Large intestine (tissue), 3 donors: ENCODE results near the gene CSNK1G1. TPM values are rescaled to one million over a fixed set of nuclear protein-coding genes. Genes with fewer than 3 reads are reported as not detected.
A peak's percentile ranks its signal among the peaks of the same experiment; 100 is the strongest.

ENCODE experiments used
- DNase-seq, 2 donors: peaks; one replicate each; pipeline versions ENCODE4 v3.0.0 to v3.0.0-alpha.2; 2013
- H3K27ac ChIP-seq: one replicate; pipeline ENCODE4 v1.5.1; 2013; ENCODE audit warnings: low read length
- H3K27me3 ChIP-seq: 2 replicates; pipeline ENCODE4 v1.6.1; 2013; ENCODE audit warnings: low read length; ENCODE audit not compliant: control insufficient read depth, insufficient read depth
- H3K36me3 ChIP-seq: 2 replicates; pipeline ENCODE4 v1.6.1; 2013; ENCODE audit warnings: low read length; ENCODE audit not compliant: control insufficient read depth, insufficient read depth
- H3K4me1 ChIP-seq: one replicate; pipeline ENCODE4 v1.6.1; 2013; ENCODE audit warnings: low read length; ENCODE audit not compliant: control insufficient read depth, insufficient read depth
- H3K4me3 ChIP-seq: one replicate; pipeline ENCODE4 v1.5.1; 2013; ENCODE audit warnings: low read length
- H3K9me3 ChIP-seq: one replicate; pipeline ENCODE4 v1.6.1; 2013; ENCODE audit warnings: mild to moderate bottlenecking, low read depth, low read length, moderate library complexity; ENCODE audit not compliant: control insufficient read depth
- WGBS: methylation state at CpG from one replicate; pipeline ENCODE4 v1.1.5; 2013; ENCODE audit warnings: low lambda C conversion rate; ENCODE audit not compliant: insufficient coverage; 5-methylcytosine and 5-hydroxymethylcytosine counted together
- polyA plus RNA-seq: library from polyadenylated mRNA; unstranded; fragments of 120-200 nt; gene quantifications from one replicate; pipeline ENCODE4 v1.2.1, GENCODE V29; 2013

CSNK1G1 gene
- polyA plus RNA-seq, 1 donor = 11.9 TPM

DNA sequence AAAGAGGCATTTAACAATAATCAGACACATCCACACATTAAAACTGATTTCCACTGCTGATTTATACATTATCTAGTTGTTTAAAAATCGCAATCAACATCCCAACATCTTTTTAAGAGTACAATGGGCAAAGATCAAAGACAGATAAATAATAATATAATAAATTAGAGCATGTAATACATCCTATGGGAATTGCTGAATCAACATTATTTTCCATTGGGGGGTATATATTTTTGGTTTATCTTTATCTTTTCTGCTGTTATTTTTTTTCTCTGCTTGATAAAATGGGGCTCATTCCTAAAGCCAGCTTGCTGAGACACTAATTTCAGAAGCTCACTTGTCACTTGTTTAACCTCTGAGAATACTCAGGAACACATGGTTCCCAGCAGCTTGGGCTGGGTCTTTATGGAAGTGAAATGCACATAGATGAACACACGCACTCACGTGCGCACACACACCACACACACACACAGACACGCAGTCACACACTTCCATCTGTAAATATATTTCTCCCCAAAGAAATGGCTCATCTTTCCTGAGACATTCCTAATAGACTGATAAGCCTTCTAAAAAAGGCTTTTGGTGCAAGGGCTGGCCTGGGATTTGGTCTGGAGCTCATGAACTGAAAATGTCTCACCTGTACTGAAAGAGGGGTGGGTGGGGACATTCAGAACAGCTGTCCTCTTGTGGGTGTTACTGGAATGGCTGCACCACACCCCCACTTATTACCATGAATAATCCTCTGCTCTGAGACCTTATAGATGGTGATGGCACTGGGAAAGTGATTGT lies 189.7 kb downstream of the CSNK1G1 start:
- DNase-seq = no peak
- WGBS = no CpG with 5 or more reads among the region's 5 CpGs
- no peaks in the 10 kb centered on the region for H3K27me3 ChIP-seq
- peaks cover 15% of the 10 kb centered on the region for H3K36me3 ChIP-seq
- H3K4me3 ChIP-seq = no peak overlapping the region
- H3K9me3 ChIP-seq = no peaks in the 10 kb centered on the region
- H3K27ac ChIP-seq = no peak overlapping the region
- H3K4me1 ChIP-seq = peaks cover 11% of the 10 kb centered on the region

DNA sequence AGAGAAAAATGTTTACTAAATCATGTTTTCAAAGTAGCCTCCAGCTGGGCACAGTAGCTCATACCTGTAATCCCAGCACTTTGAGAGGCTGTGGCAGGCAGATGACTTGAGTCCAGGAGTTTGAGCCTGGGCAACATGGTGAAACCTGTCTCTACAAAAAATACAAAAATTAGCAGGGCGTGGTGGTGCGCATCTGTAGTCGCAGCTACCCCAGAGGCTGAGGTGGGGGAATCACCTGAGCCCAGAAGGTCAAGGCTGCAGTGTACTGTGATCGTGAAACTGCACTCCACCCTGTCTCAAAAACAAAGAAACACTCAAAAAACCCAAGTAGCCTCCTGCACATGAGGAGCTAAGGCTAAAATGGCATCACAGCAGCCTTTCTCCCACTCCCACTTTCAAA lies 191.5 kb downstream of the CSNK1G1 start:
- H3K4me3 ChIP-seq = no peak overlapping the region

DNA sequence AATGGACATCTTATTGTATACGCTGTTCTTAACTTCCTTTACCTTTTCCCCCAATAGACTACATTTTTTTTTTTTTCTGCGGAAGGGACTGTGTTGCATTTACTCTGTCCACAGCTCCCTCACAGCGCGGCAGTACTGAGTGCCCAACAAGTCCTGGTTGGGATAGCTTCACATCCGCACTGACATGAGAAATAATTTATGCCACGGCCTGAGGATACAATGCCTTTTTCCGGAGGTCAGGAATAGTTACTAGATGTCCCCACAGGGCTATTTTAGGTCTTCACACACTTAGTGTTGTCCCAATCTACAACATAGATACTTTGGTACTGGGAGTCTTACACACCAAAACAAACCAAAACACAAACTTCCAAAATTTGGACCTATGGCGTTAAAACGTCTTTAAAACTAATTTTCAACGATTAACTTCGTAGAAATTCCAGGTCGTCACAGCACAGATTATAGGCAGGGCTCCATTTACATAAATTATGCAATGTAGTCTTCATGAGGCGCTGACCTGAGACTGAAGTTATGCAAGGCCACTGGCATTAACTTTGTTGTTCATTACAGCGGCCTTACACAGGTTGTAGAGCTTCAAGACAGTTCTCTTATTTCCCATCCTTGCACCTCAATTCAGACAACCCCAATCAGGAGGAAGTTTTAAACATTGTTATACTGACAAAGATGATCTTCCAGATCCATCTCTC lies 192.2 kb downstream of the CSNK1G1 start:
- DNase-seq = no peak

More for the DNA sequence above, 191.5 kb downstream of the CSNK1G1 start:
- no CpG with 5 or more reads among the region's 4 CpGs for WGBS
- no peak for DNase-seq
- no peaks in the 10 kb centered on the region for H3K27me3 ChIP-seq
- no peak overlapping the region for H3K27ac ChIP-seq
- H3K9me3 ChIP-seq = no peaks in the 10 kb centered on the region
- peaks cover 20% of the 10 kb centered on the region for H3K36me3 ChIP-seq
- peaks cover 13% of the 10 kb centered on the region for H3K4me1 ChIP-seq

DNA sequence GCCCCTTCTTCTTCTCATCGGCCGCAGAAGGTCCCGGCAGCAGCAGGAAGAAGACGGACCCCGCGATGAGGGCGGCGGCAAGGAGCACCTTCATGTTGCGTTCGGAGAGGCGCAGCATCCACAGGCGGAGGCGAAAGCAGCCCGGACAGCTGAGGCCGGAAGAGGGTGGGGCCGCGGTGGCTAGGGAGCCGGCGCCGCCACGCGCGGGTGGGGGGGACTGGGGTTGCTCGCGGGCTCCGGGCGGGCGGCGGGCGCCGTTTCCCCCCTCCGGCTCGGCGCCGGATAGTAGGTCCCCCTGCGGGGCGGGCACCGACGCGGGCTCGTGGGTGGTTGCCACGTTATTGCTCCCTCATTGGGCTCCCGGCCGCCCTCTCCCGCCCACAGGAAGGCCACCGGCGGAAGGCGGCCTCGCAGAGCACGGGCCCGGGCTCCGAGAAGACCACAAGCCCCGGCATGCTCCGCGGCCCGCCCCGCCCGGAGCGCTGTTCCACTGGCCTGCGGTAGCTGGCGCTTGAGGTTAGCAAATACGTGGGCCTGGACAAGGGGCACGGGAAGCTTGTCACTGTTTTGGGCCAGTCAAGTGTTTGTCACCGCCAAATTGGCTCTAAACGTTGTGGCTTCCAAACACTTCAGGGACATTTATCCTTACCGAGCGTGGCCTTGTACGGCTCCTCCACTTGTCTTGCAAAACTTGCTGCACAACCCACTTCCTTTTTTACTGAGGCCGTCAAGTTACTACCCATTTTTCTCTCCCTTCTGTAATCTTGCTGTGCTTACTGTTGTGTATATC lies 192.9 kb downstream of the CSNK1G1 start, which contains the start of gene PPIB:
Gene PPIB (minus strand): TSS at position 154 of the 790 bp plus-strand sequence. CDS start 36 bp downstream, at position 118.
- peak within 1 kb of the TSS; percentile 89 for H3K27ac ChIP-seq
- peak; percentile 98 to 99 for DNase-seq
- no peaks in the 10 kb centered on the region for H3K27me3 ChIP-seq
- no CpG with 5 or more reads among the region's 69 CpGs for WGBS
- peak within 1 kb of the TSS; percentile 97 for H3K4me3 ChIP-seq
- peaks cover 33% of the 10 kb centered on the region for H3K36me3 ChIP-seq
- no peaks in the 10 kb centered on the region for H3K9me3 ChIP-seq
- H3K4me1 ChIP-seq = peaks cover 13% of the 10 kb centered on the region

More for the DNA sequence above, 192.2 kb downstream of the CSNK1G1 start:
- peak overlapping the region; percentile 48 for H3K4me3 ChIP-seq
- peak overlapping the region; percentile 89 for H3K27ac ChIP-seq
- H3K27me3 ChIP-seq = no peaks in the 10 kb centered on the region
- H3K9me3 ChIP-seq = no peaks in the 10 kb centered on the region
- WGBS = 50% methylated on average over 6 of the region's 14 CpGs
- peaks cover 25% of the 10 kb centered on the region for H3K36me3 ChIP-seq
- H3K4me1 ChIP-seq = peaks cover 13% of the 10 kb centered on the region

DNA sequence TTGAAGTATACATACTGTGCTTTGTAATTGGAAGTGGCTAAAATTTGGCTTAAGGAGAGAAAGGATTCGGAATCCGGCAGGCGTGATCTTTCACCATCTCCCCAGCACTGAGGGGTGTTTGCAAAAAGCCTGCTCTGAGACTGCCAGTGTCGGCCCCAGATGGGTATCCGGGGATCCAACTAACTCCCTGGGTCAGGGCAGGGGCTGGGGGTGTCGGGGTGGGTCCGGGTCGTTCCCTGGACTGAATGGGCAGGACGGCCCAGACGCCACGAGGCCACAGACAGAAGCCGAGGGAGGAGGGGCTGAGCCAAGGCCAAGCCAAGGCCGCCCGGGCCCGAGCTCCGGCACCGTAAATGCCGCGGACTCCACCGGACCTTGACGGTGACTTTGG lies 193.5 kb downstream of the CSNK1G1 start:
- peaks cover 13% of the 10 kb centered on the region for H3K4me1 ChIP-seq
- peak overlapping the region; percentile 97 for H3K4me3 ChIP-seq
- H3K9me3 ChIP-seq = no peaks in the 10 kb centered on the region
- no peaks in the 10 kb centered on the region for H3K27me3 ChIP-seq
- H3K27ac ChIP-seq = peak overlapping the region; percentile 85
- DNase-seq = no peak
- WGBS = no CpG with 5 or more reads among the region's 21 CpGs
- H3K36me3 ChIP-seq = peaks cover 39% of the 10 kb centered on the region

DNA sequence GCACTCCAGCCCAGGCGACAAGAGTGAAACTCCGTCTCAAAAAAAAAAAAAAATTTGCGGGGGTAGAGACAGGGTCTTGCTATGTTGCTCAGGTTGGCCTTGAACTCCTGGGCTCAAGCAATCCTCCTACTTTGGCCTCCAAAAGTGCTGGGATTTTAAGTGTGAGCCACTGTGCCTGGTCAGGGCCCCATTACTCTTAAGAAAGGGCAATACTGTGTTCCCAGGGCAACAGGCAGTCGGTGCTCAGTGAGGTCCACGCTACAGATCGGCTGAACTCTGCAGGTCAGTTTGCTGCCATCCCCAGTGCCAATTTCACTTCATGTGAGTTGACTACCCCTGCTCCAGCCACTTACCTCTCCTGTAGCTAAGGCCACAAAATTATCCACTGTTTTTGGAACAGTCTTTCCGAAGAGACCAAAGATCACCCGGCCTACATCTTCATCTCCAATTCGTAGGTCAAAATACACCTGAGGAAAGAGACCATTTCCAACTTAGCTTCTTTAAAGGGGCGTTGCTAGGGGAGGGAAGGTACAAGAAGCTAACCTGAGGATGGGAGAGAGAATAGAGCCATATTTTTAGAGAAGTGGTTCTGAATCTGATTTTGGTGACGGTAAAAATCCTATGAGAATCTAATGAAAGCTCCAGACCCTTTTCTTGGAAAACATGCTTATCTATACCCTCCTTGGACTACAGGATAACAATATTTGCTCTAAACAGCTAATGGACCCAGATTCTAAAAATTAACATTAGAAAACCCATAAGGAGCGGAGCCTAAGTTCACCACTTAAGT lies 194.1 kb downstream of the CSNK1G1 start:
- Histone ChIP-seq H3K27me3 (no peaks in the 10 kb centered on the region), H3K4me1 (peaks cover 13% of the 10 kb centered on the region), H3K36me3 (peaks cover 45% of the 10 kb centered on the region), H3K27ac (peak overlapping the region; percentile 85), H3K9me3 (no peaks in the 10 kb centered on the region), H3K4me3 (peak overlapping the region; percentile 97)
- peak in 1 of 2 donors; percentile 32 for DNase-seq
- WGBS = no CpG with 5 or more reads among the region's 12 CpGs

DNA sequence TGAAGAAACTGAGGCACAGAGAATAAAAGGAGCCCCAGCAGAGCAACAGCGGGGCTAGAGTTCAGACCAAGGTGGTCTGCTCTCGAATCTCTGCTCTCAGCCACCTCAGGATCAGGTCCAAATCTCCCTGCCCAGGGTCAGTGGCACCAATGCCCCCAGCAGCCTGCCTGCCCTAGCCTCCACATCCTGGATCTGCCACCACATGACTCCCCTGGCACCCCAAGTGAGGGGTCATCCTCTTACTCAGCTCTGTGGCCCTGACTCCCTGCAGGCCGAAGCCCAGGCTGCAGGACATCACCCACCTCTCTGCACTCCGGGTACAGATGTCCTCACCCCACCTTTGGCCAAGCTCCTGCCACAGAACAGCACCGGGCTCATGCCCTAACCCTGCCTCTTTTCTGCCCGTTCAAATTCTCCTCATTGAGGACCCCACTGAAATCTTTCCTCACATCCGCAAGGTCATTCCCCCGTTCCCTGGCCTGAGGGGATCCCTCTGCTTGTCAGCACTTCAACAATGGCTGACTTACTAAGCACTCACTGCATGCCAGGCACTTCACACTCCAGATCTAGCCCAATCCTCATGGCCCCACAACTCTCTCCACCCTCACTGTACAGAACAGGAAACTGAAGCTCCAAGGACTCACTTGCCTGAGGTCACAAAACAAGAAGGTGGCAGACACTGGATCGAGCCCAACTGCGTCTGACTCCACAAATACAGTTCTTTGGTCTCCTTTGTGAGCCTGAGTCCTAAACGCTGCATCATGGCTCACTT lies 197.4 kb downstream of the CSNK1G1 start:
- H3K27ac ChIP-seq = no peak overlapping the region
- H3K4me3 ChIP-seq = no peak overlapping the region
- DNase-seq = no peak
- H3K9me3 ChIP-seq = peaks cover 3% of the 10 kb centered on the region
- peaks cover 9% of the 10 kb centered on the region for H3K4me1 ChIP-seq
- no peaks in the 10 kb centered on the region for H3K27me3 ChIP-seq
- peaks cover 69% of the 10 kb centered on the region for H3K36me3 ChIP-seq
- no CpG with 5 or more reads among the region's 11 CpGs for WGBS

DNA sequence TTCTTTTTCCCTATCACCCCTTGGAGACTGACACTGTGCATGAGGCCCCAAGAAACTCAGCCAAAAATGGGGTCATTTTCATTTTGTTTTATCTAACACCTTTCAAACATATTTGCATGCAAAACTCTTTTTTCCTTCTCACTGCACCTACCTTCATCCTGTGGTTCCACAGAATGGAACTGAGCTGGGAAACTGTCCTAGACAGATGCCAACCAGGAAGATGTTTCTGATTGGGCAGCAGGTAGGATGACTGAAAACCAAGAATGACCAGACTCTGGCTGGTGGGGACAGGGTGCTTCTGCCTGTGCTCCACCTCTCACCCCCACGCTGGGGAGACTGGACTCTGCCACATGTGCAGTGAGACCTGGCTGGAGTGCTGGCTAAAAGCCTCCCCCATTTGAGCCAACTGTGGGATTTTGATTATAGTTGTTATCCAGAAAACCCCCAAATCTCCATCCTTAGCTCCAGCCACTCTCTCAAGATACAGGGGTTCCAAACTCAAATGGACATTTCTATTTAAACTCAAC lies 198.3 kb downstream of the CSNK1G1 start:
- no peak for DNase-seq
- no peak overlapping the region for H3K4me3 ChIP-seq
- peaks cover 15% of the 10 kb centered on the region for H3K4me1 ChIP-seq
- peaks cover 3% of the 10 kb centered on the region for H3K9me3 ChIP-seq
- no CpG with 5 or more reads among the region's 1 CpG for WGBS
- peaks cover 5% of the 10 kb centered on the region for H3K27me3 ChIP-seq
- no peak overlapping the region for H3K27ac ChIP-seq
- H3K36me3 ChIP-seq = peaks cover 69% of the 10 kb centered on the region

DNA sequence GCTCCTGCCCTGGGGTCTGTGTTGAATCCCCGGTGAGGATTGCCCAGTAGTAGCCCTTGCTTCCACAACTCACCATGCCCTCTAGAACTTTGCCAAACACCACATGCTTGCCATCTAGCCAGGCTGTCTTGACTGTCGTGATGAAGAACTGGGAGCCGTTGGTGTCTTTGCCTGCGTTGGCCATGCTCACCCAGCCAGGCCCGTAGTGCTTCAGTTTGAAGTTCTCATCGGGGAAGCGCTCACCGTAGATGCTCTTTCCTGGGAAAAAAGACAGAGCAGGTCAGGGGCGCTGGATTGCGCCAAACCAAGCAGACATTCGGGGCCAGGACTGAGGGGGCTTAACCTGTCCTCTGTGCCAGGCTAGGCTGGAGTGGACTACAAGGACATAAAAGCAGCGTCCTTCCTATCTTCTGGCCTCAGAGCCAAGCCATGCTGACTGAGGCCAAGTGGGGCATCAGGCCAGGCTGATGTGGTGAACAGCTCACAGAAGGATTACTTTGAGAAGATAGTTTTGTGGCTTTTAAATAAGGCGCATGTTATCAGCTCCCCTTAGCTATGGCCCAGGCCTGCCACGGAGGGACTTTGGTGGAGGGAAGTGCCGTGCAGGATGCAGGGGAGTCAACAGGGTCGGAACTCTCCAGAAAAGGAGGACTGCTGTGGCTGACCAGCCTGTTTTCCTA lies 199.2 kb downstream of the CSNK1G1 start:
- no peak for DNase-seq
- no CpG with 5 or more reads among the region's 16 CpGs for WGBS
- Histone ChIP-seq H3K27ac (no peak overlapping the region), H3K27me3 (peaks cover 13% of the 10 kb centered on the region), H3K9me3 (peaks cover 3% of the 10 kb centered on the region), H3K4me1 (peaks cover 16% of the 10 kb centered on the region), H3K4me3 (no peak overlapping the region), H3K36me3 (peaks cover 69% of the 10 kb centered on the region)
